Endothelial cell of umbilical vein (primary cell): ENCODE results near the gene CPPED1. TPM values are rescaled to one million over a fixed set of nuclear protein-coding genes. Genes with fewer than 3 reads are reported as not detected.
A peak's percentile ranks its signal among the peaks of the same experiment; 100 is the strongest.

Experiments
- BruUV-seq: library from RNA; stranded (reverse); fragments of 400-500 nt; replicated peaks from 2 replicates; lab custom pipeline; 2021; lab: Mats Ljungman, UMichigan
- CTCF ChIA-PET: fragments of 300-600, 350-600 bp; sonication (Branson Sonifier 250); formaldehyde crosslinking; loops from one replicate; lab custom pipeline; 2021; ENCODE audit warnings: antibody characterized with exemption, inconsistent platforms; lab: Charles Lee
- POLR2A ChIA-PET: fragments of 300-600, 350-600 bp; sonication (Branson Sonifier 250); formaldehyde crosslinking; loops from one replicate; lab custom pipeline; 2021; ENCODE audit warnings: antibody characterized with exemption, inconsistent platforms; lab: Charles Lee
- DNase-seq: peaks from one replicate; pipeline ENCODE4 v3.0.0-alpha.2; 2011; ENCODE audit warnings: low read depth, low spot score
- FAIRE-seq: peaks from 2 replicates; lab custom pipeline; 2011; peaks lifted over from hg19 to GRCh38; lab: Jason Lieb, UNC
- H2AFZ ChIP-seq: 2 replicates; pipeline ENCODE4 v1.6.0; 2012; ENCODE audit warnings: low read depth, low read length, control low read depth, inconsistent platforms
- H3K27ac ChIP-seq: 2 replicates; pipeline ENCODE4 v1.5.1; 2011; ENCODE audit warnings: low read depth, mild to moderate bottlenecking, control low read depth, low read length, moderate library complexity; ENCODE audit not compliant: insufficient read depth
- H3K27me3 ChIP-seq, 2 experiments: 2 replicates each; pipeline versions ENCODE4 v1.6.0 to v1.6.1; 2011; ENCODE audit warnings: low read length in 2 of 2, mixed read lengths in 1 of 2; ENCODE audit not compliant: control insufficient read depth in 2 of 2, insufficient read depth in 2 of 2
- H3K36me3 ChIP-seq, 2 experiments: 2 replicates in 1 of 2; 3 replicates in 1 of 2; pipeline ENCODE4 v1.5.1; 2011; ENCODE audit warnings: low read length in 2 of 2, mild to moderate bottlenecking in 1 of 2, moderate library complexity in 1 of 2; ENCODE audit not compliant: control insufficient read depth in 2 of 2, insufficient read depth in 2 of 2; ENCODE audit errors: extremely low read depth in 1 of 2
- H3K4me1 ChIP-seq: 3 replicates; pipeline ENCODE4 v1.5.1; 2011; ENCODE audit warnings: mild to moderate bottlenecking, low read length; ENCODE audit not compliant: control insufficient read depth, insufficient read depth; ENCODE audit errors: extremely low read depth
- H3K4me2 ChIP-seq: 2 replicates; pipeline ENCODE4 v1.6.1; 2011; ENCODE audit warnings: low read length, control low read depth, mixed read lengths; ENCODE audit not compliant: insufficient read depth
- H3K4me3 ChIP-seq, 3 experiments: fragments of 200-600 bp in 1 of 3; sonication (generic), shearing (Covaris generic) in 1 of 3; replicated peaks in 1 of 3; 2 replicates each; pipeline ENCODE4 v1.5.1; 2011 to 2016; ENCODE audit warnings: control low read depth in 3 of 3, low read length in 3 of 3, mild to moderate bottlenecking in 2 of 3, inconsistent platforms in 1 of 3, low read depth in 1 of 3, moderate library complexity in 1 of 3; ENCODE audit not compliant: insufficient read depth in 1 of 3
- H3K79me2 ChIP-seq: 2 replicates; pipeline ENCODE4 v1.6.0; 2012; ENCODE audit warnings: low read length, inconsistent platforms; ENCODE audit not compliant: control insufficient read depth, insufficient read depth
- H3K9ac ChIP-seq: replicated peaks from 2 replicates; pipeline ENCODE3; 2011; ENCODE audit warnings: low read length, control low read depth; ENCODE audit not compliant: insufficient read depth; ENCODE audit errors: extremely low read depth
- H3K9me1 ChIP-seq: replicated peaks from 3 replicates; pipeline ENCODE4 v1.6.0; 2011; ENCODE audit warnings: mild to moderate bottlenecking, low read length; ENCODE audit not compliant: control insufficient read depth, insufficient read depth; ENCODE audit errors: extremely low read depth
- H3K9me3 ChIP-seq: replicated peaks from 2 replicates; pipeline ENCODE4 v1.5.1; 2012; ENCODE audit warnings: low read length, inconsistent platforms; ENCODE audit not compliant: control insufficient read depth, insufficient read depth
- H4K20me1 ChIP-seq: replicated peaks from 2 replicates; pipeline ENCODE3; 2011; ENCODE audit warnings: mild to moderate bottlenecking, low read length; ENCODE audit not compliant: control insufficient read depth, insufficient read depth; ENCODE audit errors: extremely low read depth
- CTCF ChIP-seq, 2 donors: IDR thresholded peaks; 1 replicate in 1 of 2; 2 replicates in 1 of 2; pipeline ENCODE4 v1.5.1; 2011; ENCODE audit warnings: low read length in 2 of 2, mild to moderate bottlenecking in 2 of 2, moderate library complexity in 2 of 2, control low read depth in 1 of 2, inconsistent platforms in 1 of 2, low read depth in 1 of 2; ENCODE audit not compliant: insufficient read depth in 1 of 2; ENCODE audit errors: extremely low read depth in 1 of 2
- EZH2 ChIP-seq: IDR thresholded peaks from 2 replicates; pipeline ENCODE4 v1.6.1; 2012; ENCODE audit warnings: borderline replicate concordance, low read depth, mild to moderate bottlenecking, moderate library complexity, low read length, inconsistent platforms; ENCODE audit not compliant: severe bottlenecking
- FOS ChIP-seq: IDR thresholded peaks from 2 replicates; pipeline ENCODE4 v1.6.1; 2011; ENCODE audit warnings: mild to moderate bottlenecking, low read length, moderate library complexity, borderline replicate concordance; ENCODE audit not compliant: insufficient read depth
- GATA2 ChIP-seq: IDR thresholded peaks from 2 replicates; pipeline ENCODE4 v1.7.0; 2011; ENCODE audit warnings: low read depth, mild to moderate bottlenecking, moderate library complexity, mixed read lengths, low read length; ENCODE audit not compliant: insufficient read length, insufficient read depth
- JUN ChIP-seq: IDR thresholded peaks from 2 replicates; pipeline ENCODE4 v1.6.1; 2011; ENCODE audit warnings: borderline replicate concordance, low read depth; ENCODE audit not compliant: insufficient read length, insufficient read depth
- MAX ChIP-seq: IDR thresholded peaks from 2 replicates; pipeline ENCODE4 v1.6.1; 2011; ENCODE audit not compliant: insufficient read depth, insufficient read length
- MYC ChIP-seq: IDR thresholded peaks from one replicate; pipeline ENCODE4 v1.6.1; 2011; ENCODE audit warnings: mild to moderate bottlenecking, low read depth, low read length
- POLR2A ChIP-seq: IDR thresholded peaks from 2 replicates; pipeline ENCODE4 v1.6.1; 2012; ENCODE audit warnings: low read depth, mild to moderate bottlenecking, control low read depth, low read length
- POLR2AphosphoS5 ChIP-seq: IDR thresholded peaks from 2 replicates; pipeline ENCODE4 v1.6.1; 2012; ENCODE audit warnings: low read depth, mild to moderate bottlenecking, control low read depth, low read length, moderate library complexity; ENCODE audit not compliant: insufficient read depth
- dilution Hi-C: fragments of 300-500 bp; cut with MboI; formaldehyde crosslinking; loops from one replicate; pipeline ENCODE4 v1.15.0; 2019; ENCODE audit warnings: low sequenced_read_pairs; ENCODE audit not compliant: extremely low pct_ligation_motif_present
- intact Hi-C: fragments of 100-400 bp; cut with micrococcal nuclease; formaldehyde crosslinking; loops from one replicate; pipeline ENCODE4 v1.10.0; 2022
- polyA plus RNA-seq, 4 experiments: library from polyadenylated mRNA; depleted of rRNA in 3 of 4; stranded (reverse) in 3 of 4; unstranded in 1 of 4; fragments of >200 nt; gene quantifications; 2 replicates each; pipeline versions ENCODE4 v1.2.1 to v1.2.3, GENCODE V29; 2011 to 2012; ENCODE audit warnings: missing spikeins in 1 of 4
- total RNA-seq: library from RNA; stranded (reverse); gene quantifications from 2 replicates; pipeline ENCODE4 v1.2.3, GENCODE V29; 2021

The CPPED1 gene
- total and polyA plus RNA-seq, 2 donors (not counting 3 experiments of a cell fraction or from before 2014, with no cell fraction given) = 27.9 to 59.3 TPM

- Histone ChIP-seq H3K36me3 (peaks cover 0 to 1% of the 10 kb centered on the region in 2 experiments), H3K4me3 (no peak overlapping the region), H3K4me2 (no peak overlapping the region), H3K27ac (no peak overlapping the region), H2AFZ (no peak overlapping the region), H3K27me3 (no peaks in the 10 kb centered on the region), H3K79me2 (no peaks in the 10 kb centered on the region), H3K9me1 (no peaks in the 10 kb centered on the region), H3K4me1 (no peaks in the 10 kb centered on the region), H4K20me1 (no peaks in the 10 kb centered on the region), H3K9me3 (no peaks in the 10 kb centered on the region), H3K9ac (no peak overlapping the region)
- intact Hi-C loops = no loop called here
- CTCF ChIA-PET = interaction anchor here (0.5 kb wide), 1 partner anchor 342 kb away, joined by 3 read pairs; no protein-coding TSS in a partner anchor
- POLR2A ChIA-PET = no interaction called here
- DNase-seq (no peak), FAIRE-seq (peak; percentile 4)
- BruUV-seq = no TSS peak
- TF ChIP-seq MAX (no peak), CTCF (IDR thresholded peaks at IDR 0.05; ENCODE audit: extremely low read depth in 1 of 2, insufficient read depth in 1 of 2, low read depth in 1 of 2, low read length in 2 of 2) (no peak), JUN (no peak), EZH2 (no peak)
- dilution Hi-C loops = no loop called here
Measured at GRCh38 chr16:12667909-12668308, 135.8 kb downstream of the CPPED1 start.

- POLR2A ChIA-PET = no interaction called here
- Histone ChIP-seq H3K4me2 (no peak overlapping the region), H3K9me1 (no peaks in the 10 kb centered on the region), H3K36me3 (peaks cover 0 to 1% of the 10 kb centered on the region in 2 experiments), H3K9ac (no peak overlapping the region), H4K20me1 (no peaks in the 10 kb centered on the region), H2AFZ (no peak overlapping the region), H3K79me2 (no peaks in the 10 kb centered on the region), H3K9me3 (no peaks in the 10 kb centered on the region), H3K4me3 (no peak overlapping the region), H3K27ac (no peak overlapping the region), H3K27me3 (no peaks in the 10 kb centered on the region), H3K4me1 (no peaks in the 10 kb centered on the region)
- DNase-seq (no peak), FAIRE-seq (peak; percentile 58)
- no TSS peak for BruUV-seq
- intact Hi-C loops (no loop called here), dilution Hi-C loops (no loop called here)
- CTCF ChIA-PET = no interaction called here
- TF ChIP-seq POLR2AphosphoS5 (no peak), MYC (no peak), GATA2 (no peak), MAX (no peak), CTCF (IDR thresholded peaks at IDR 0.05; ENCODE audit: extremely low read depth in 1 of 2, insufficient read depth in 1 of 2, low read depth in 1 of 2, low read length in 2 of 2) (no peak), EZH2 (no peak), FOS (no peak), POLR2A (no peak), JUN (no peak)
Measured at GRCh38 chr16:12664164-12664733, 139.4 kb downstream of the CPPED1 start.
